Tibial nerve (tissue), 4 donors: ENCODE results near the gene FAM193A. TPM values are rescaled to one million over a fixed set of nuclear protein-coding genes. Genes with fewer than 3 reads are reported as not detected.

ENCODE experiments used
- DNase-seq, 2 donors: peaks; one replicate each; pipeline ENCODE4 v3.0.0-alpha.2; 2019; ENCODE audit warnings: low spot score in 2 of 2
- H3K27ac ChIP-seq, 4 donors: fragments of 200-600 bp; sonication (generic) in 3 of 4; one replicate each; pipeline ENCODE4 v1.5.1; 2017 to 2019; ENCODE audit warnings: mild to moderate bottlenecking in 1 of 4
- H3K27me3 ChIP-seq, 2 donors: fragments of 200-600 bp; sonication (generic) in 1 of 2; one replicate each; pipeline versions ENCODE4 v1.5.1 to v1.6.0; 2017 to 2019
- H3K36me3 ChIP-seq, 3 donors: fragments of 200-600 bp; sonication (generic); one replicate each; pipeline ENCODE4 v1.5.1; 2018 to 2019
- H3K4me1 ChIP-seq, 4 donors: fragments of 200-600 bp; sonication (generic) in 3 of 4; one replicate each; pipeline ENCODE4 v1.5.1; 2017 to 2019
- H3K4me3 ChIP-seq, 4 donors: fragments of 200-600 bp; sonication (generic) in 3 of 4; one replicate each; pipeline ENCODE4 v1.5.1; 2017 to 2019; ENCODE audit warnings: mild to moderate bottlenecking in 1 of 4, moderate library complexity in 1 of 4
- H3K9me3 ChIP-seq, 4 donors: fragments of 200-600 bp; sonication (generic) in 3 of 4; one replicate each; pipeline ENCODE4 v1.5.1; 2017 to 2019
- EP300 ChIP-seq, 2 donors: sonication (generic); formaldehyde crosslinking; IDR thresholded peaks; one replicate each; pipeline ENCODE4 v1.6.1; 2017; ENCODE audit warnings: antibody characterized with exemption in 2 of 2, mild to moderate bottlenecking in 1 of 2
- POLR2A ChIP-seq, 2 donors: fragments of 450-650 bp; IDR thresholded peaks; one replicate each; pipeline ENCODE4 v1.6.1; 2017; ENCODE audit warnings: antibody characterized with exemption in 2 of 2, mild to moderate bottlenecking in 2 of 2, moderate library complexity in 2 of 2
- WGBS, 2 donors: methylation state at CpG; one replicate each; pipeline ENCODE4 v1.1.5; 2018; 5-methylcytosine and 5-hydroxymethylcytosine counted together
- total RNA-seq, 4 donors: library from RNA; depleted of rRNA; stranded (reverse); fragments of >200 nt; gene quantifications; one replicate each; pipeline ENCODE4 v1.1.0, GENCODE V29; 2016
- TF ChIP-seq, protein P1 (sequence below), 5 experiments: fragments of 200-600 bp in 3 of 5; fragments of 450-650 bp in 2 of 5; sonication (generic) in 3 of 5; IDR thresholded peaks; one replicate each; pipeline ENCODE4 v1.5.1; 2016 to 2019; ENCODE audit warnings: antibody characterized with exemption in 5 of 5, mild to moderate bottlenecking in 3 of 5, moderate library complexity in 2 of 5

FAM193A gene
- total RNA-seq, 4 donors from 2014 or later: 28.6 to 54.6 (median 36.0) TPM

DNA sequence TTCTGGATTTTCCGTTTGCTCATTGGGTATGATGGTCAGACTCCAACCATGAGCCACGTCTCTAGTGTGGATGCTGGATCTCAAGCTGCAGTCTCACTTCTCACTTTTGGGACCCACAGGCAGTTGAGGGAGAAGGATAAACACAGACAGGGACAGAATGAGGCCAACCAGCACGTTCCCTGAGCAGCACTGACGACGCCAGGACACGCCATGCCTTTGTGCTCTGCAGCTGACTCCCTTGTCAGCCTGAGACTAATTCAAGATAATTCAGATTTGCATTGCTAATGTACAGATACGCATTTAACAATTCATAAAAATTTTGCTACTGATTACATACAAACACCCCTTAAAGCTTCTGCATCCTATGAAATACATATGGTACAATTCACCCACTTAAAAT, 106.5 kb downstream of the FAM193A start:
- no peak for TF ChIP-seq EP300 (IDR thresholded peaks at IDR 0.05)
- TF ChIP-seq, protein P1, sequence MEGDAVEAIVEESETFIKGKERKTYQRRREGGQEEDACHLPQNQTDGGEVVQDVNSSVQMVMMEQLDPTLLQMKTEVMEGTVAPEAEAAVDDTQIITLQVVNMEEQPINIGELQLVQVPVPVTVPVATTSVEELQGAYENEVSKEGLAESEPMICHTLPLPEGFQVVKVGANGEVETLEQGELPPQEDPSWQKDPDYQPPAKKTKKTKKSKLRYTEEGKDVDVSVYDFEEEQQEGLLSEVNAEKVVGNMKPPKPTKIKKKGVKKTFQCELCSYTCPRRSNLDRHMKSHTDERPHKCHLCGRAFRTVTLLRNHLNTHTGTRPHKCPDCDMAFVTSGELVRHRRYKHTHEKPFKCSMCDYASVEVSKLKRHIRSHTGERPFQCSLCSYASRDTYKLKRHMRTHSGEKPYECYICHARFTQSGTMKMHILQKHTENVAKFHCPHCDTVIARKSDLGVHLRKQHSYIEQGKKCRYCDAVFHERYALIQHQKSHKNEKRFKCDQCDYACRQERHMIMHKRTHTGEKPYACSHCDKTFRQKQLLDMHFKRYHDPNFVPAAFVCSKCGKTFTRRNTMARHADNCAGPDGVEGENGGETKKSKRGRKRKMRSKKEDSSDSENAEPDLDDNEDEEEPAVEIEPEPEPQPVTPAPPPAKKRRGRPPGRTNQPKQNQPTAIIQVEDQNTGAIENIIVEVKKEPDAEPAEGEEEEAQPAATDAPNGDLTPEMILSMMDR (IDR thresholded peaks at IDR 0.05): no peak
- no peak for TF ChIP-seq POLR2A (IDR thresholded peaks at IDR 0.05)
- H3K4me1 ChIP-seq: no peaks in the 10 kb centered on the region
- no peak for DNase-seq
- no peak overlapping the region for H3K27ac ChIP-seq
- peaks cover 6 to 84% (median 33%) of the 10 kb centered on the region in 3 donors for H3K36me3 ChIP-seq
- H3K27me3 ChIP-seq: no peaks in the 10 kb centered on the region
- no peaks in the 10 kb centered on the region for H3K9me3 ChIP-seq
- H3K4me3 ChIP-seq: no peak overlapping the region
- 85 to 96% methylated on average over 7 of the region's 7 CpGs for WGBS, 2 donors

DNA sequence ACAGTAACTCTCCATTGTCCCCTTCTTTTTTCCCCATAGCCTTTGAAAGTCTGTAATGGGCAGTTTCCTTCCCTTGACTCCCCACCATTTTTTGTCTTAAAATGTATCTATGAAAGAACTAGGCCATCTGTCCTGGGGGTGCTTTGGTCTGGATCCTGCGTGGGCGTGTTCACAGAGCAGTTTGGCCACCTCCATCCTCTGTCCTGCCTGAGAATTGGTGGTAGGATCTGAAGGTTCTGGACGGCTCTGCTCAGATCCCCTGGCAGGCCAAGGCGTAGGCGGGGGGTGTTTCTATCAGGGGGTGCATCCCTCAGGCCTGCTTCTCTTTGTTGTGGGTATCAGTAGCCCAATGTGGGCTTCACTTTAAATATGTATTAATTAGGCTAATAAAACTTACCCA, 107.1 kb downstream of the FAM193A start:
- Histone ChIP-seq H3K27ac (no peak overlapping the region), H3K36me3 (peaks cover 6 to 84% (median 38%) of the 10 kb centered on the region in 3 donors), H3K4me3 (no peak overlapping the region), H3K4me1 (no peaks in the 10 kb centered on the region), H3K27me3 (no peaks in the 10 kb centered on the region), H3K9me3 (no peaks in the 10 kb centered on the region)
- WGBS, 2 donors: 86 to 89% methylated on average over 5 of the region's 5 CpGs
- TF ChIP-seq, protein P1 (IDR thresholded peaks at IDR 0.05): no peak
- no peak for TF ChIP-seq EP300 (IDR thresholded peaks at IDR 0.05)
- no peak for TF ChIP-seq POLR2A (IDR thresholded peaks at IDR 0.05)
- no peak for DNase-seq

DNA sequence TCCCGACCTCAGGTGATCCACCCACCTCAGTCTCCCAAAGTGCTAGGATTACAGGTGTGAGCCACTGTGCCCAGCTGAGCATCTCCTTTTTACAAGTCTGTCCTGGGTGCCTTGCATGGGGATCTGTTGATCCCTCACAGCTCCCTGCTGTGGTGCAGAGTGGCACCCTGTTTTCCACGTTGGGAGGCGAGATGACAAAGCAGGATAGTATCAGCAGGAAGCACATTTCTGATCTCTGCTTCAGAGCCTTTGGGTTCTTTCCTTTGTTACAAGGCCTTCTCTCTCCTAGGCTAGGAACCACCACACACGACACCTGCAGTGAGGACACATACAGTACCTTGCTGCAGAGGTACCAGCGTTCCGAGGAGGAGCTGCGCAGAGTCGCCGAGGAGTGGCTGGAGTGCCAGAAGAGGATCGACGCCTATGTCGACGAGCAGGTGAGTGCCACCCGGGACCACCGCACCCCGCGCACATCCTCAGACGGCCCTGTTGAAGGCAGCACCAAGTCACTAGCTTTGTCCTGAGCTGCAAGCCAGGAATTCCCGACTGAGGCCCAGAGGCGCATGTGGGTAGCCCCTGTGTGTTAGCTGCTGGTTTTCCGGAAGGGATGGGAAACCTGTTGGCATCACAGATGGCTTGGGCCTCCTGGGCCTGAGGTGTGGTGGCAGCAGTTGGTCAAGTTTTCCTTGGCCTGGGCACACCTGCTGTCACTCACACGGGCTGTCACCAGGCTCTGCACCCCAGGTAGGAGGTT, 110.1 kb downstream of the FAM193A start:
- no peak for DNase-seq
- peaks cover 2 to 84% (median 25%) of the 10 kb centered on the region in 3 donors for H3K36me3 ChIP-seq
- H3K9me3 ChIP-seq: no peaks in the 10 kb centered on the region
- no peaks in the 10 kb centered on the region for H3K27me3 ChIP-seq
- TF ChIP-seq, protein P1 (IDR thresholded peaks at IDR 0.05): no peak
- TF ChIP-seq POLR2A (IDR thresholded peaks at IDR 0.05) (no peak), EP300 (IDR thresholded peaks at IDR 0.05) (no peak)
- no peaks in the 10 kb centered on the region for H3K4me1 ChIP-seq
- no peak overlapping the region for H3K4me3 ChIP-seq
- WGBS, 2 donors: 93 to 96% methylated on average over 22 of the region's 22 CpGs
- no peak overlapping the region for H3K27ac ChIP-seq

DNA sequence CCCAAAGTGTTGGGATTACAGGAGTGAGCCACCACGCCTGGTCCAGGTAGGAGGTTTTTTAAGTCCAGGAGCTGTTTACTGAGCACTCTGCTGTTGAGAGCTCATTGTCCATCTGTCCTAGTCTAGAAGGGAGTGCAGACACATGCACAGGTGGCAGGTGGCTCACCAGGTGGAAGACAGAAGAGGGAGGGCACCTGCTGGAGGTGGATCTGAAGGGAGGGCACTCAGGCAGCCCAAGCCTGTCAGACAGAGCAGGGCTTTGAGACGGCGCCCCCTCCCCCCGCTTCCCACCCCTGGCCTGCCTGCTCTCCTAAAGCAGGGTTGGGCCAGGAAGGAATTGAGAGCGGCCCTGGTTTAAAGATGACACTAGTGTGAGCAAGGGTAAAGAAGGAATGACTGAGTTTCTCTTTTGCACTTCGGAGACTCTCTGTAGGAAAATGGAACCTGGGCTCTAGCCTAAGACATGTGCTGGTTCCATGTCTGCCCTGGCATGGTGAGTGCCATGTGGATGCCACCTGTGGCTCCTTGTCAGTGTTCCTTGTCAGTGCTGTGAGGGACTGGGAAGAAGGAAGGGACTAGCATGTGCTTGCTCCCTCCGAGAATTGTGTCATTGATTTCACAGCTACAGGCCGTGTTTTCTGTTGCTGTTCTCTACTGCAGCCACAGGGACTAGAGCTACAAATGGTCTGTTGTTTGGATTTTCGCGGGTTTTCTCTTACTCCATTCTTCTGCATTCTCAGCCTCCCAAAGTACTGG, 111.1 kb downstream of the FAM193A start:
- TF ChIP-seq POLR2A (IDR thresholded peaks at IDR 0.05) (no peak), EP300 (IDR thresholded peaks at IDR 0.05) (no peak)
- TF ChIP-seq, protein P1 (IDR thresholded peaks at IDR 0.05): no peak
- peaks cover 0 to 83% (median 25%) of the 10 kb centered on the region in 3 donors for H3K36me3 ChIP-seq

More for the DNA sequence above, 111.1 kb downstream of the FAM193A start:
- no peak for DNase-seq
- Histone ChIP-seq H3K9me3 (no peaks in the 10 kb centered on the region), H3K27me3 (no peaks in the 10 kb centered on the region), H3K4me3 (no peak overlapping the region), H3K4me1 (no peaks in the 10 kb centered on the region), H3K27ac (no peak overlapping the region)
- WGBS, 2 donors: 65% methylated on average over 9 to 10 of the region's 10 CpGs
